ENCODE measurements around the gene AKT1S1.
"Not testable (repeated sequence)": the region's sequence is repeated elsewhere in the genome, so short reads cannot be mapped to it uniquely, and the experiment has no call there.

Gene AKT1S1

DNA sequence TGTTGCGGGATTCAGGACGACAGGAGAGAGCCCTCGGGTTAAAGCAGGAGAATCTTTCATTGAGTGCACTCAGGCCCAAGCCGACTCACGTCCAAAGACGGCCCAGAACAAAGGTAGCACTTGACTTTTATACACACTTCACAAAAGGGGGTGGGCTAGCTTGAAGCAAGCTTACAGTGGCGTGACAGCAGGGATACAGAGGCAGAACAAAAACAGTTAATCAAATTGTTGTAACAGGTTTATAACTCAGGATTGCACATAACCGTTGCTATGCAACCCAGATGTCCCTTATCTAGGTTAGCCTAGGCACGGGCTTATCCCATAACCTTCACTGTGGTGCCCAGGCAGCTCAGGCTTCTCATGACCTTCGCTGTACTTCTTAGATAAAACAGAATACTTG is 57.0 kb downstream of the AKT1S1 start:
- peak; percentile 29 for DNase-seq
- peaks cover 34% of the 10 kb centered on the region for H3K36me3 ChIP-seq
- no peaks in the 10 kb centered on the region for H3K9me3 ChIP-seq (ENCODE audit: severe bottlenecking)
- H3K4me3 ChIP-seq (ENCODE audit: low read depth, low read length), result peak overlapping the region; percentile 3; the same call in 1 of the 2 replicates
- H3K27ac ChIP-seq, result peak overlapping the region; percentile 99
- no peaks in the 10 kb centered on the region for H3K27me3 ChIP-seq (ENCODE audit: insufficient read depth, low read depth, severe bottlenecking)
- TF ChIP-seq, protein P1, sequence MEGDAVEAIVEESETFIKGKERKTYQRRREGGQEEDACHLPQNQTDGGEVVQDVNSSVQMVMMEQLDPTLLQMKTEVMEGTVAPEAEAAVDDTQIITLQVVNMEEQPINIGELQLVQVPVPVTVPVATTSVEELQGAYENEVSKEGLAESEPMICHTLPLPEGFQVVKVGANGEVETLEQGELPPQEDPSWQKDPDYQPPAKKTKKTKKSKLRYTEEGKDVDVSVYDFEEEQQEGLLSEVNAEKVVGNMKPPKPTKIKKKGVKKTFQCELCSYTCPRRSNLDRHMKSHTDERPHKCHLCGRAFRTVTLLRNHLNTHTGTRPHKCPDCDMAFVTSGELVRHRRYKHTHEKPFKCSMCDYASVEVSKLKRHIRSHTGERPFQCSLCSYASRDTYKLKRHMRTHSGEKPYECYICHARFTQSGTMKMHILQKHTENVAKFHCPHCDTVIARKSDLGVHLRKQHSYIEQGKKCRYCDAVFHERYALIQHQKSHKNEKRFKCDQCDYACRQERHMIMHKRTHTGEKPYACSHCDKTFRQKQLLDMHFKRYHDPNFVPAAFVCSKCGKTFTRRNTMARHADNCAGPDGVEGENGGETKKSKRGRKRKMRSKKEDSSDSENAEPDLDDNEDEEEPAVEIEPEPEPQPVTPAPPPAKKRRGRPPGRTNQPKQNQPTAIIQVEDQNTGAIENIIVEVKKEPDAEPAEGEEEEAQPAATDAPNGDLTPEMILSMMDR (IDR thresholded peaks at IDR 0.05; ENCODE audit: low read depth, low read length), result no peak

DNA sequence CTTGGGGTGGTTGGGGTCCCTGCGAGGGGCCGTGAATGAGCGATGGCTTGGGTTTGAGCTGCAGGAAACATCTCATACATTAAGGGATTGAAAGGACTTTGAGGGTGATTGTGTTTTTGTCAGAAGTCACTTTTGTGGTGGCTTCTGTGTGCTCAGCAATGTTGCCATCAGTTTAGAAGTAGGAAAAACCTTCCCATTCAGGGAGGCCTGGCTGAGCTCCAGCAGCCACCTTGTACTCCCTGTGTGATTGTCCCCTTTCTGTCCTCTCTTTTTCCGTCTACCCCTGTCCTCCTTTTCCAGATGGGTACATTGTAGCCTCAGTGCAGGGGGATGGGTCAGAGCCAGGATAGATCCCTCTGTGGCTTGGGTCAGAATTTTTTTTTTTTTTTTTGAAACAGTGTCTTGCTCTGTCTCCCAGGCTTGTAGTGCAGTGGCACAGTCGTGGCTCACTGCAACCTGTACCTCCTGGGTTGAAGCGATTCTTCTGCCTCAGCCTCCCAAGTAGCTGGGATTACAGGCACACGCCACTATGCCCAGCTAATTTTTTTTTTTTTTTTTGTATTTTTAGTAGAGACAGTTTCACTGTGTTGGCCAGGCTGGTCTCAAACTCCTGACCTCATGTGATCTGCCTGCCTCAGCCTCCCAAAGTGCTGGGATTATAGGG is 57.6 kb downstream of the AKT1S1 start:
- Histone ChIP-seq H3K36me3 (peaks cover 29% of the 10 kb centered on the region), H3K4me3 (ENCODE audit: low read depth, low read length) (peak overlapping the region; percentile 88), H3K27ac (peak overlapping the region; percentile 99)
- not testable (repeated sequence) for H3K27me3 ChIP-seq (ENCODE audit: insufficient read depth, low read depth, severe bottlenecking); DNase-seq; H3K9me3 ChIP-seq (ENCODE audit: severe bottlenecking)
